Activated B cell treated with CpG ODN at 0.5 μM for 24 hours (primary cell): ENCODE results near the gene SUSD4. TPM values are rescaled to one million over a fixed set of nuclear protein-coding genes. Genes with fewer than 3 reads are reported as not detected.
"Not testable (repeated sequence)": the region's sequence is repeated elsewhere in the genome, so short reads cannot be mapped to it uniquely, and the experiment has no call there.

Source experiments
- ATAC-seq: fragments of 200-7000 bp; cut with Tn5 transposase; one replicate; pipeline ENCODE4 v1.10.0; 2021; ENCODE audit warnings: low read depth, mild to moderate bottlenecking, moderate library complexity
- CTCF ChIA-PET: fragments of 350-600 bp; sonication (Branson Sonifier 250); formaldehyde crosslinking; loops from one replicate; lab custom pipeline; 2021; ENCODE audit warnings: antibody characterized with exemption; lab: Charles Lee
- POLR2A ChIA-PET: fragments of 350-600 bp; sonication (Branson Sonifier 250); formaldehyde crosslinking; loops from one replicate; lab custom pipeline; 2021; ENCODE audit warnings: antibody characterized with exemption; lab: Charles Lee
- DNase-seq: peaks from one replicate; pipeline ENCODE4 v3.0.0; 2022
- H3K27ac Mint-ChIP-seq: one replicate; pipeline ENCODE4 v1.8.0; 2020; ENCODE audit warnings: mixed read lengths
- H3K27me3 Mint-ChIP-seq: one replicate; pipeline ENCODE4 v1.8.0; 2021; ENCODE audit warnings: mixed read lengths
- H3K36me3 Mint-ChIP-seq: one replicate; pipeline ENCODE4 v1.8.0; 2021; ENCODE audit warnings: low read depth, mixed read lengths
- H3K4me1 Mint-ChIP-seq: one replicate; pipeline ENCODE4 v1.8.0; 2021; ENCODE audit warnings: mixed read lengths
- H3K4me3 Mint-ChIP-seq: one replicate; pipeline ENCODE4 v1.8.0; 2020; ENCODE audit warnings: mild to moderate bottlenecking, mixed read lengths
- H3K9me3 Mint-ChIP-seq: one replicate; pipeline ENCODE4 v1.8.0; 2020; ENCODE audit warnings: mixed read lengths
- intact Hi-C: fragments of 100-400 bp; cut with micrococcal nuclease; formaldehyde crosslinking; loops from one replicate; pipeline ENCODE4 v1.15.1; 2024
- total RNA-seq: library from RNA; stranded (reverse); gene quantifications from 2 replicates; pipeline ENCODE4 v1.2.3, GENCODE V29; 2022
- TF ChIP-seq, protein P1 (sequence below): fragments of 200-600 bp; IDR thresholded peaks from one replicate; pipeline ENCODE4 v1.8.0; 2022; ENCODE audit warnings: antibody characterized with exemption, mild to moderate bottlenecking

Gene SUSD4
- total RNA-seq, 1 donor from 2014 or later = not detected

GRCh38 chr1:223289621-223290020, 74.4 kb downstream of the SUSD4 start:
- Mint-ChIP-seq H3K9me3 (peaks cover 7% of the 10 kb centered on the region), H3K36me3 (no peaks in the 10 kb centered on the region), H3K4me1 (no peaks in the 10 kb centered on the region), H3K27me3 (peaks cover 4% of the 10 kb centered on the region), H3K4me3 (no peak overlapping the region), H3K27ac (no peak overlapping the region)
- no peak for DNase-seq
- TF ChIP-seq, protein P1, sequence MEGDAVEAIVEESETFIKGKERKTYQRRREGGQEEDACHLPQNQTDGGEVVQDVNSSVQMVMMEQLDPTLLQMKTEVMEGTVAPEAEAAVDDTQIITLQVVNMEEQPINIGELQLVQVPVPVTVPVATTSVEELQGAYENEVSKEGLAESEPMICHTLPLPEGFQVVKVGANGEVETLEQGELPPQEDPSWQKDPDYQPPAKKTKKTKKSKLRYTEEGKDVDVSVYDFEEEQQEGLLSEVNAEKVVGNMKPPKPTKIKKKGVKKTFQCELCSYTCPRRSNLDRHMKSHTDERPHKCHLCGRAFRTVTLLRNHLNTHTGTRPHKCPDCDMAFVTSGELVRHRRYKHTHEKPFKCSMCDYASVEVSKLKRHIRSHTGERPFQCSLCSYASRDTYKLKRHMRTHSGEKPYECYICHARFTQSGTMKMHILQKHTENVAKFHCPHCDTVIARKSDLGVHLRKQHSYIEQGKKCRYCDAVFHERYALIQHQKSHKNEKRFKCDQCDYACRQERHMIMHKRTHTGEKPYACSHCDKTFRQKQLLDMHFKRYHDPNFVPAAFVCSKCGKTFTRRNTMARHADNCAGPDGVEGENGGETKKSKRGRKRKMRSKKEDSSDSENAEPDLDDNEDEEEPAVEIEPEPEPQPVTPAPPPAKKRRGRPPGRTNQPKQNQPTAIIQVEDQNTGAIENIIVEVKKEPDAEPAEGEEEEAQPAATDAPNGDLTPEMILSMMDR = no peak
- CTCF ChIA-PET = no interaction called here
- ATAC-seq = no peak
- intact Hi-C loops = no loop called here
- POLR2A ChIA-PET = no interaction called here

- no peak overlapping the region for H3K4me3 Mint-ChIP-seq
- ChIA-PET POLR2A (no interaction called here), CTCF (no interaction called here)
- intact Hi-C loops = no loop called here
- no peaks in the 10 kb centered on the region for H3K36me3 Mint-ChIP-seq
- no peak overlapping the region for H3K27ac Mint-ChIP-seq
- H3K4me1 Mint-ChIP-seq = no peaks in the 10 kb centered on the region
- TF ChIP-seq, protein P1 = no peak
- peaks cover 9% of the 10 kb centered on the region for H3K9me3 Mint-ChIP-seq
- no peak for ATAC-seq
- DNase-seq = no peak
- H3K27me3 Mint-ChIP-seq = peaks cover 4% of the 10 kb centered on the region
Measured at GRCh38 chr1:223288826-223289225, 75.2 kb downstream of the SUSD4 start.

DNA sequence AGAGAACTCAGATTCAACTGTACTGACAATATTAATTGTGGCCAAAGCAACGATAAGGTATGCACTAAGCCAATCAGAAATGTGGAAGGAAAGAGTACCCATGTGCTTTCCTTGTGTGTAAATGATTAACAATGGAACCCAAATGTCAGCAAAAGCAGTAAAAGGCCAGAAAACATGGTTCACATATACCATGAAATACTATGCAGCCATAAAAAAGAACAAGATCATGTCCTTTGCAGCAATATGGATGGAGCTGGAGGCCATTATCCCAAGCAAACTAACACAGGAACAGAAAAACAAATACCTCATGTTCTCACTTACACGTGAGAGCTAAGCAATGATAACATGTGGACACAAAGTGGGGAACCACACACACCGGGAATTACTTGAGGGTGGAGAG, 78.5 kb downstream of the SUSD4 start:
- intact Hi-C loops = no loop called here
- TF ChIP-seq, protein P1 = no peak
- Mint-ChIP-seq H3K27me3 (no peaks in the 10 kb centered on the region), H3K9me3 (peaks cover 9% of the 10 kb centered on the region), H3K36me3 (no peaks in the 10 kb centered on the region), H3K4me1 (no peaks in the 10 kb centered on the region), H3K27ac (no peak overlapping the region), H3K4me3 (no peak overlapping the region)
- DNase-seq = no peak
- ChIA-PET POLR2A (no interaction called here), CTCF (no interaction called here)
- ATAC-seq = no peak

DNA sequence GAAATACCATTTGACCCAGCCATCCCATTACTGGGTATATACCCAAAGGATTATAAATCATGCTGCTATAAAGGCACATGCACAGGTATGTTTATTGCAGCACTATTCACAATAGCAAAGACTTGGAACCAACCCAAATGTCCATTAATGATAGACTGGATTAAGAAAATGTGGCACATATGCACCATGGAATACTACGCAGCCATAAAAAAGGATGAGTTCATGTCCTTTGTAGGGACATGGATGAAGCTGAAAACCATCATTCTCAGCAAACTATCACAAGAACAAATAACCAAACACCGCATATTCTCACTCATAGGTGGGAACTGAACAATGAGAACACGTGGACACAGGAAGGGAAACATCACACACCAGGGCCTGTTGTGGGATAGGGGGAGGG, 80.3 kb downstream of the SUSD4 start:
- CTCF ChIA-PET, H3K36me3 Mint-ChIP-seq, H3K27me3 Mint-ChIP-seq, H3K4me3 Mint-ChIP-seq, H3K9me3 Mint-ChIP-seq, H3K4me1 Mint-ChIP-seq, DNase-seq, ATAC-seq, POLR2A ChIA-PET, H3K27ac Mint-ChIP-seq, intact Hi-C loops: not testable (repeated sequence)

DNA sequence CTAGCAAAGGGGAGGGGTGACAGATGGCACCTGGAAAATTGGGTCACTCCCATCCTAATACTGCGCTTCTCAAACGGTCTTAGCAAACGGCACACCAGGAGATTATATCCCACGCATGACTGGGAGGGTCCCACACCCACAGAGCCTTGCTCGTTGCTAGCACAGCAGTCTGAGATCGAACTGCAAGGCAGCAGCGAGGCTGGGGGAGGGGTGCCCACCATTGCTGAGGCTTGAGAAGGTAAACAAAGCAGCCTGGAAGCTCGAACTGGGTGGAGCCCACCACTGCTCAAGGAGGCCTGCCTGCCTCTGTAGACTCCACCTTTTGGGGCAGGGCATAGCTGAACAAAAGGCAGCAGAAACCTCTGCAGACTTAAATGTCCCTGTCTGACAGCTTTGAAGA, 85.7 kb downstream of the SUSD4 start:
- DNase-seq, ATAC-seq, H3K9me3 Mint-ChIP-seq, CTCF ChIA-PET, H3K27me3 Mint-ChIP-seq, POLR2A ChIA-PET, intact Hi-C loops, H3K36me3 Mint-ChIP-seq, H3K4me1 Mint-ChIP-seq, H3K4me3 Mint-ChIP-seq, H3K27ac Mint-ChIP-seq: not testable (repeated sequence)

- DNase-seq (no peak), ATAC-seq (no peak)
- TF ChIP-seq, protein P1 = no peak
- ChIA-PET POLR2A (no interaction called here), CTCF (no interaction called here)
- Mint-ChIP-seq H3K27ac (no peak overlapping the region), H3K4me3 (no peak overlapping the region), H3K9me3 (no peaks in the 10 kb centered on the region), H3K27me3 (peaks cover 7% of the 10 kb centered on the region), H3K36me3 (no peaks in the 10 kb centered on the region), H3K4me1 (no peaks in the 10 kb centered on the region)
- intact Hi-C loops = no loop called here
Measured at GRCh38 chr1:223276029-223276428, 87.9 kb downstream of the SUSD4 start.
